Neuron (in vitro differentiated cells): ENCODE data around the gene ATG4A.

Experiments used
- H2AFZ ChIP-seq: one replicate; pipeline ENCODE4 v1.6.1; 2013; ENCODE audit warnings: low read depth, mild to moderate bottlenecking, inconsistent platforms, low read length, moderate library complexity
- H3K27me3 ChIP-seq: one replicate; pipeline ENCODE4 v1.6.1; 2013; ENCODE audit warnings: low read length; ENCODE audit not compliant: insufficient read depth
- H3K36me3 ChIP-seq: one replicate; pipeline ENCODE4 v1.6.1; 2013; ENCODE audit warnings: low read length; ENCODE audit not compliant: insufficient read depth
- H3K4me1 ChIP-seq: one replicate; pipeline ENCODE4 v1.6.1; 2013; ENCODE audit warnings: low read length; ENCODE audit not compliant: insufficient read depth
- H3K4me3 ChIP-seq: 2 replicates; pipeline ENCODE4 v1.5.1; 2013; ENCODE audit warnings: mild to moderate bottlenecking, low read length, moderate library complexity
- H3K9me3 ChIP-seq: one replicate; pipeline ENCODE4 v1.6.1; 2013; ENCODE audit warnings: low read length

The ATG4A gene, protein sequence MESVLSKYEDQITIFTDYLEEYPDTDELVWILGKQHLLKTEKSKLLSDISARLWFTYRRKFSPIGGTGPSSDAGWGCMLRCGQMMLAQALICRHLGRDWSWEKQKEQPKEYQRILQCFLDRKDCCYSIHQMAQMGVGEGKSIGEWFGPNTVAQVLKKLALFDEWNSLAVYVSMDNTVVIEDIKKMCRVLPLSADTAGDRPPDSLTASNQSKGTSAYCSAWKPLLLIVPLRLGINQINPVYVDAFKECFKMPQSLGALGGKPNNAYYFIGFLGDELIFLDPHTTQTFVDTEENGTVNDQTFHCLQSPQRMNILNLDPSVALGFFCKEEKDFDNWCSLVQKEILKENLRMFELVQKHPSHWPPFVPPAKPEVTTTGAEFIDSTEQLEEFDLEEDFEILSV

DNA sequence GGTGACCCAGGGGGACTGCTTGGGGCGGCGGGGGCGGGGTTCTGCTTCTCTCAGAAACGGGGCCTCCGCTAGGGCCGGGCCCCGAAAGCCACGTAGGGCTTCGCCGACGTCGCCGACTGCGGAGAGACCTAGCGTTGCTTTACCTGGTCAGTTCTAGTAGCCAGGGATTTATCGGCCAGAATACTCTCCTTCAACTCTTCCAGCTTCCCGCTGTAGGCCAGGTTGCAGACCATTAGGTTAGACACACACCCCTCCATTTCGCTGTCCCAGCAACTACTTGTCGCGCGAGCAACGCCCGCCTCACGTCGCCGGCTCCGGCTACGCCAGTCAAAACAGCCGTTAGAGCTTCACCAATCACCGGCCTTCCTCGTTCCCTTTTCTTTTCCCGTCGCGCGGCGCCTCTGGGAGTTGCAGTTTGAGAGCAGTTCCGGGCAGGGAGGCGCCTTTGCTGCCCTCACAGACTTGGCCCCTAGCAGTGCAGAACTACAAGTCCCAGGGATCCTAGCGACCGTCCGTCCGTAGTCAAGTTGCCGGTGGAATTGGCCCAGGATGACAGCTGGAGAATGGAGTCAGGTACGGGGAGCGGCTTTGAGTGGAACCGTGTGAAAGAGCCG is at the start of gene ATG4A, which contains the start of gene PSMD10:
Gene ATG4A (plus strand): TSS at position 515 of the 614 bp plus-strand sequence. CDS start 49 bp downstream, at position 564.
Gene PSMD10 (minus strand): TSS at position 279 of the 614 bp plus-strand sequence. CDS start 22 bp downstream, at position 257.
- no peaks in the 10 kb centered on the region for H3K9me3 ChIP-seq
- peaks cover 10% of the 10 kb centered on the region for H3K36me3 ChIP-seq
- peaks cover 3% of the 10 kb centered on the region for H3K4me1 ChIP-seq
- peak within 1 kb of the TSS; percentile 84 for H3K4me3 ChIP-seq
- H3K27me3 ChIP-seq = no peaks in the 10 kb centered on the region
- peak within 1 kb of the TSS; percentile 42 for H2AFZ ChIP-seq

DNA sequence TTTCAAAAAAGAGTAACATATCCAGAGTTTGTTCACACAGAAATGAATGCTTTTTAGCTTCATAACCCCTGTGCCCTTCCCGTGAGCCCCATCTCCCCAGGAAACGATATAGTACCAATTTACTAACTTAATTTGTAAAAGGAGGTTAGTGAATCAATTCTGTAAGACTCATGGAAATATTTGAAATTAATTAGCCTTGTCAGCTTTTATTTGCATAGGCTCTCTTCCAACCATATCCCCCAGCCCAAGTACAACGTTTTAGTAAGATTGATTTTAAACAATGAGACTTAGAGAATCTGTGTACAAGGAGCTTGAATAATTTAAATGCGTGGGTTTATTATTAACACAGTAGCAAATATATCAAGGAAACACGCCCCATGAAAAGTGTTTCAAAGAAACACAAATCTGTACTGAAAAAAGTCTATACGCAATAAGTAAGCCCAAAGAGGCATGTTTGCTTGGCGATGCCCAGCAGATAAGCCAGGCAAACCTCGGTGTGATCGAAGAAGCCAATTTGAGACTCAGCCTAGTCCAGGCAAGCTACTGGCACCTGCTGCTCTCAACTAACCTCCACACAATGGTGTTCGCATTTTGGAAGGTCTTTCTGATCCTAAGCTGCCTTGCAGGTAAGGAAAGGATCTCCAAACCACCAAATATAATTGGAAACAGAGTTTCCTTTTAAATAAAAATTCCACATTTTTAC is 46.9 kb upstream of the ATG4A start, which contains the start of gene VSIG1:
Gene VSIG1 (plus strand): TSS at position 512 of the 703 bp plus-strand sequence. CDS start 66 bp downstream, at position 578.
- Histone ChIP-seq H3K27me3 (peaks cover 2% of the 10 kb centered on the region), H3K4me1 (no peaks in the 10 kb centered on the region), H3K36me3 (no peaks in the 10 kb centered on the region), H3K9me3 (no peaks in the 10 kb centered on the region), H3K4me3 (no peak within 1 kb of the TSS), H2AFZ (no peak within 1 kb of the TSS)

DNA sequence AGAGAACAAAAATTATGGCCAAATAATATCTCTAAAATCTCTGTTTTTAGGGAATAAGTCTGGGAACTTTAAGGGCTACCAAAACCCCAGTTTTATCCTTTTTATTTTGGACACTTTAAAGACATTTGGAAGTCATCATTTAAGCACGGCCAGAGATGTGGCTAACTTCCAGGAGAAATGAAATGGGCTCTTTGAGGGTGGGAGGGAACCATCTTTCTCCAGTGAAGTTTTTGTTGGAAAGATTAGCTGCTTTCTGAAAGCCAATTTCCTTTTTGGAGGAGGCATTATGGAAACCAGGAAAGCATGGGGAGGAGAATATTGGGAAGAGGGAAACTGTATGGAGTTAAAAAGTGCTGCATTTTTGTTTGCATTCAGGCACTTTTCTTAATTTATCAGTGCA is 41.9 kb upstream of the ATG4A start:
- Histone ChIP-seq H2AFZ (no peak overlapping the region), H3K4me1 (no peaks in the 10 kb centered on the region), H3K4me3 (no peak overlapping the region), H3K9me3 (no peaks in the 10 kb centered on the region), H3K27me3 (peaks cover 5% of the 10 kb centered on the region), H3K36me3 (no peaks in the 10 kb centered on the region)

DNA sequence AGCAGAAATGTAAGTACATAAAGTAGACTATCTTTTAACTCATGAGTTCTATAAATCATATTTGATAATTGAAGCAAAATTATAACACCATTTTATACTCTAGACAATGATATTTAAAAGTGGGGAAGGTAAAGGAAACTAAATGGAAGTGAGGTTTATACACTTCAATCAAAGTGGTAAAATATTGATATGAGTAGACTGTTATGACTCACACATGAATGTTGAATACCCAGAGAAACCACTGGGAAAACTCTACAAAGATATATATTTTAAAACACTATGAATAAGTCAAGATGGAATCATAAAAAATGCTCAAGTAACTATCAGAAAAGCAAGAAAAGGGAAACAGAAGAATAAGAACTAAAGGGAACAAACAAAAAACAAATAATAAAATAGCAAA is 38.4 kb upstream of the ATG4A start:
- no peak overlapping the region for H2AFZ ChIP-seq
- no peak overlapping the region for H3K4me3 ChIP-seq
- H3K9me3 ChIP-seq = no peaks in the 10 kb centered on the region
- peaks cover 3% of the 10 kb centered on the region for H3K27me3 ChIP-seq
- H3K36me3 ChIP-seq = no peaks in the 10 kb centered on the region
- H3K4me1 ChIP-seq = no peaks in the 10 kb centered on the region

DNA sequence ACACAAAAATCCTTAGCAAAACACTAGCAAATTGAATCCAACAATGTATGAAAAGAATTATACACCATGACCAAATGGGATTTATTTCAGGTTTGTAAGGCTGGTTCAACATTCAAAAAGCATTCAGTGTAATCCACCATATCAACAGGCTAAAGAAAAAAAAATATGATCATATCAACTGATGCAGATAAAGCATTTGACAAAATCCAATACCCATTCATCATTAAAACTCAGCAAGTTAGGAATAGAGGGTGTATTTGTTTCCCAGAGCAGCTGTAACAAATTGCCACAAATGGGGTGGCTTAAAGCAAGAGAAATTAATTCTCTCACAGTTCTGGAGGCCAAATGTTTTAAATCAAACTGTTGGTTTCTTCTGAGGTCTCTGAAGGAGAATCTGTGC is 36.0 kb upstream of the ATG4A start:
- Histone ChIP-seq H3K27me3 (peaks cover 3% of the 10 kb centered on the region), H3K9me3 (no peaks in the 10 kb centered on the region), H3K36me3 (no peaks in the 10 kb centered on the region), H2AFZ (no peak overlapping the region), H3K4me1 (no peaks in the 10 kb centered on the region), H3K4me3 (no peak overlapping the region)

DNA sequence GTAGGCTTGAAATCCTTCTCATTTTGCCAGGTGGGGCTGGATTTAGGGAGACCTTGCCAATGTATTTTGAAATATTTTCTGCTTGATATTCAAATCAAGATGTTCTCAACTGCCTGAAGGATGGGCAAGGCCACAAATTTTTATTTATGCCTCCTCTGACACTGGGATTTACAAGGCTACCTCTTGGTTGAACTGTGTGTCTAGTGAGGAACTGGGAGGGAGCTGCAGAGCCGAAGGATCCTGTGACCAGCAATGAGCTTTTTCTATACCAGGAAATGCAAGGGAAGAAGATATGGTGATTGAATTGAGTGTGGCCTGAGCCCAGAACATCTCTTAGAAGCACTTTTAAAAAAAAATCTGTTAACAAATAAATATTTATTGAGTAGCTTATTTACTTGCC is 31.8 kb upstream of the ATG4A start:
- peaks cover 8% of the 10 kb centered on the region for H3K27me3 ChIP-seq
- H3K4me3 ChIP-seq = no peak overlapping the region
- H2AFZ ChIP-seq = no peak overlapping the region
- no peaks in the 10 kb centered on the region for H3K36me3 ChIP-seq
- no peaks in the 10 kb centered on the region for H3K9me3 ChIP-seq
- no peaks in the 10 kb centered on the region for H3K4me1 ChIP-seq

DNA sequence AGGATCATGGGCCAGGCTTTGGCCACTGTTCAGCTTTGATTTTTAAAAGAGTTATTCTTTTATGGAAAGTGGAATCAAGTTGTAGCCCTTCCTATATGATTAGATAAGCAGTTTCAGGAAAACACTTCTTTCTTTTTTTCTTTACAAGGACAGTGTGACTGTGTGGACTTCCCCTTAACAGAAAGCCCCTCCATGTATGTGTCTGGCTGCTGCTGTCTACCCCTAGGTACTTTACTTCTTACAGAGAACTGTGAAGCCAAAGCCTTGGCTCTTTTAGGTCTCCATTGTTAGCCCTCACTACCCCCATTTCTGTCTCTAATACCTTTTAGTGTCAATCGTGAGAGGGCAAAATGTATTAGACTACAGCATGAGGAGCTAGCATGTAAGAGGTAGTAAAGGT is 27.6 kb upstream of the ATG4A start:
- no peak overlapping the region for H2AFZ ChIP-seq
- no peaks in the 10 kb centered on the region for H3K4me1 ChIP-seq
- H3K4me3 ChIP-seq = no peak overlapping the region
- no peaks in the 10 kb centered on the region for H3K9me3 ChIP-seq
- H3K36me3 ChIP-seq = no peaks in the 10 kb centered on the region
- H3K27me3 ChIP-seq = peaks cover 22% of the 10 kb centered on the region

DNA sequence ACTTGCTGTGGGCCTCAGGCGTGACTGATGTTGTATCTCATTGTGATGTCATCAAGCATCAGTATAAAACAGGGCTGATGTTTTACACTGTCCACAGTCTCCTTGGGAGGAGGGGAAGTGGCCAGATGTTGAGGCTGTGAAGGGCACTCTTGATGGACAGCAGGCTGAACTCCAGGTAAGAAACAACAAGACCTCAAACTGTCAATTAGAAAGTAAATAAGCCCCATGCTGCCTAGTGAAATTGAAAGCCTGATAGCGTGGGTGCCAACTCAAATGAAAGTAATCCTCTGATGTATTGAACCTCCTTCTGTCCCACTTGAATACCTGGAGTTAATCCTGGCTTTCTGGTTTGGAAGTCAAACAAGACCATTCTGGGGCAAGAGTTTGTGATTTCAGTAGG is 27.0 kb upstream of the ATG4A start:
- no peaks in the 10 kb centered on the region for H3K4me1 ChIP-seq
- H3K4me3 ChIP-seq = no peak overlapping the region
- H3K27me3 ChIP-seq = peaks cover 24% of the 10 kb centered on the region
- no peaks in the 10 kb centered on the region for H3K36me3 ChIP-seq
- H3K9me3 ChIP-seq = no peaks in the 10 kb centered on the region
- no peak overlapping the region for H2AFZ ChIP-seq

DNA sequence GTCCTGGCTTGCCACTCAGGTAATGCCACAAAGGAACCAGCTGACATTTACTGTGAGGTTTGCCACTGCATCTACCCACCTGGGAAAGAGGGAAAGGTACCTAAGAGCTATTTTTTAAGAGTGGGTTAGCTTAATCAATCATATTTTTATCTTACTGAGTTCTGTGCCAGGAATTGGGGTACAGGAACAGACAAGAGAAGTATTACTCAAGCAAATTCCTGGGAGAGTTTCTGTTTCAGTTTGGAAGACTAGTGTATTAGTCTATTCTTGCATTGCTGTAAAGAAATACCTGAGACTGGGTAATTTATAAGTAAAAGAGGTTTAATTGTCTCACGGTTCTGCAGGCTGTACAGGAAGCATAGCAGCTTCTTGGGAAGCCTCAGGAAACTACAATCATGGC is 23.5 kb upstream of the ATG4A start:
- H3K4me3 ChIP-seq = no peak overlapping the region
- H2AFZ ChIP-seq = no peak overlapping the region
- H3K9me3 ChIP-seq = no peaks in the 10 kb centered on the region
- no peaks in the 10 kb centered on the region for H3K36me3 ChIP-seq
- H3K27me3 ChIP-seq = peaks cover 18% of the 10 kb centered on the region
- no peaks in the 10 kb centered on the region for H3K4me1 ChIP-seq

DNA sequence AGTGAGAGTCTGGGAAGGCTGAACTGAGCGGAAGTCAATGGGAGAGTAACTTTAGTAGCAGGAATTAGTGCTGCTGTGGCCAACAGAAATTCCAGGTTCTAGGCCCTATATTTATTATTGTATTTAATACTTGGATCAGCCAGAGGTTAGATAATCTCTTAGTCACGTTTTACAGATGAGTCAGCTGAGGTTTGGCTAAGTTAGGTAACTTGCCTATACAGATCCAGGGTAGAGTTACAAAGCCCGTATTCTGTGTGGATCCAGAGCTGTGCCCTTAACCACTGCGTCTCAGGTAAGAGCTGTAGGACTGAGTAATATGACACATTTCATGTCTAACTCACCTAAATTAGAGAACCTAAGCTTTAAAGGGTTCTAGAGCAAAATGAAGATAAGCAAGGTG is 20.7 kb upstream of the ATG4A start:
- Histone ChIP-seq H3K4me1 (no peaks in the 10 kb centered on the region), H3K4me3 (no peak overlapping the region), H3K27me3 (peaks cover 18% of the 10 kb centered on the region), H3K9me3 (no peaks in the 10 kb centered on the region), H3K36me3 (no peaks in the 10 kb centered on the region), H2AFZ (no peak overlapping the region)

DNA sequence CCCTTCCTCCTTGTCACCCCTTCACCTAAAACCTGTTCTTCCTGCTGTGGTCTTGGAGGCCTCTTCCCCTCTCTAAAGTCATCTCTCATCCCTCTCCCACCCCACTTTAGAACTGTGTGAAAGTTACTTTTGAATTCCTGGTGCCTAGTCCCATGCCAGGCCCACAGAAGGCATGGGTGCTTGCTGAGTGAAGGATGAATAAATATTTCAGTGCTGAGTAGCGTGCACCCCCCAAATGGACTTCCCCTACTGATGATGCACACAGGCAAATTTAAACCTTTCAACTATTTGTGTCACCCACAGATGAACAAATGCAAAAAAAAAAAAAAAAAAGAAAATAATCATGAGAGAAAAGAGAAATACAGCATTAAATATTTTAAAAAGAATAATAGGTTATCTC is 20.0 kb upstream of the ATG4A start:
- no peaks in the 10 kb centered on the region for H3K4me1 ChIP-seq
- peaks cover 18% of the 10 kb centered on the region for H3K27me3 ChIP-seq
- H3K9me3 ChIP-seq = no peaks in the 10 kb centered on the region
- H3K36me3 ChIP-seq = no peaks in the 10 kb centered on the region
- no peak overlapping the region for H3K4me3 ChIP-seq
- H2AFZ ChIP-seq = no peak overlapping the region

DNA sequence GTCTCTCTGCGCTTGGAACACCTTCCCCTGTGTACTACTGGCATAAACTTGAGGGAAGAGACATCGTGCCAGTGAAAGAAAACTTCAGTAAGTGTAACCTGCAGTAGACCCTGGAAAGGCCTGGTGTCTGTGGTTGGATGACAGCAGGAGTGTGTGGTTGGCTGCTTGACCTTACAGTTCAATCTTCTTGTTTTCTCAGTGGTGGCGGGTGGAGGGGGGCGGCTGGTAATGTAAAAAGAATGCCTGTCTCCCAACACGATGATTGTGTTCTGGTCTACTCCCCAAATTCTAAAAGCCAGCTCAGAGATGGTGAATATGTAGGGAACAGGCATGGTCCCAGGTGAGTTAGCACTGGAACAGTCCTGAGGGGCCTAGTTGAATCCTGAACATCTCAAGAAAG is 18.8 kb upstream of the ATG4A start:
- Histone ChIP-seq H2AFZ (no peak overlapping the region), H3K27me3 (peaks cover 13% of the 10 kb centered on the region), H3K9me3 (no peaks in the 10 kb centered on the region), H3K36me3 (no peaks in the 10 kb centered on the region), H3K4me1 (no peaks in the 10 kb centered on the region), H3K4me3 (no peak overlapping the region)

DNA sequence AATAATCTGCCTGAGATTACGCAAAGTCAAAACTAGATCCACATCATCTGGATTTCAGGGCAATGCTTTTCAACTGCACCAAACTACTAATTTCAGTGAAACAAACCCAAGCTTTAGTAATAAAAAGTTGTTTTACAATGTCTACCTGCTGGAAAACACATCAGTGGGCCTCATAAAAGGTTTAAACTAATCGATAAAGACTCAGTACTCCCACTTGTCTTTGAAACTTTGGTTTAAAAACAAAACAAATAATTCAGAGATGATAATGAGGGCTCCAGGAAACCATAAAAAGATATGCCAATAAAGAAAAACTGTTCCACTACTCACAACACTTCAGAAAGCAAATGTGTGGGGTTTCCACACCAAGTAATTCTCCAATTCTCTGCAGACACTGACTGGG is 10.5 kb upstream of the ATG4A start:
- peaks cover 4% of the 10 kb centered on the region for H3K36me3 ChIP-seq
- no peak overlapping the region for H3K4me3 ChIP-seq
- H3K4me1 ChIP-seq = no peaks in the 10 kb centered on the region
- H3K9me3 ChIP-seq = no peaks in the 10 kb centered on the region
- H3K27me3 ChIP-seq = no peaks in the 10 kb centered on the region
- H2AFZ ChIP-seq = no peak overlapping the region
